ENCODE measurements around the gene ZNF414.

Gene ZNF414

GRCh38 chr19:8489561-8490394 is 24.2 kb downstream of the ZNF414 start:
- peak; percentile 76 for DNase-seq

DNA sequence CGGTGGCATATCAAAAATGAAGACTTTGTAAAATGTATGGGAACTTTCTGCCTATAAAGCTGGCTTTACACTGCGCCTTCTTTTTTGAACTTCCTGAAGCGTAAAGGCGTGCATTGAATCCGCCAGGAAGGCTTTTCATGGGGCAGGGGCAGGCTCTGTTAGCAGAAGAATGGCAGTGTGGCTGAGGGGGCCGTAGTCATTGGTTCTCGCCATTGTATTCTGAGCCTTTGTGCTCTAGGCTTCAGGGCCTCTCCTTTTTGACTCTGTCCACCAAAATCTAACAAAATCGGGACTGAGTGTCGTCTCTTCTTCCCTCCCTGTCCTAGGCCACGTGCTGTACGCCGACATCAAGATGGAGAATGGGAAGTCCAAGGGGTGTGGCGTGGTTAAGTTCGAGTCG is 25.6 kb downstream of the ZNF414 start:
- no peak for DNase-seq

DNA sequence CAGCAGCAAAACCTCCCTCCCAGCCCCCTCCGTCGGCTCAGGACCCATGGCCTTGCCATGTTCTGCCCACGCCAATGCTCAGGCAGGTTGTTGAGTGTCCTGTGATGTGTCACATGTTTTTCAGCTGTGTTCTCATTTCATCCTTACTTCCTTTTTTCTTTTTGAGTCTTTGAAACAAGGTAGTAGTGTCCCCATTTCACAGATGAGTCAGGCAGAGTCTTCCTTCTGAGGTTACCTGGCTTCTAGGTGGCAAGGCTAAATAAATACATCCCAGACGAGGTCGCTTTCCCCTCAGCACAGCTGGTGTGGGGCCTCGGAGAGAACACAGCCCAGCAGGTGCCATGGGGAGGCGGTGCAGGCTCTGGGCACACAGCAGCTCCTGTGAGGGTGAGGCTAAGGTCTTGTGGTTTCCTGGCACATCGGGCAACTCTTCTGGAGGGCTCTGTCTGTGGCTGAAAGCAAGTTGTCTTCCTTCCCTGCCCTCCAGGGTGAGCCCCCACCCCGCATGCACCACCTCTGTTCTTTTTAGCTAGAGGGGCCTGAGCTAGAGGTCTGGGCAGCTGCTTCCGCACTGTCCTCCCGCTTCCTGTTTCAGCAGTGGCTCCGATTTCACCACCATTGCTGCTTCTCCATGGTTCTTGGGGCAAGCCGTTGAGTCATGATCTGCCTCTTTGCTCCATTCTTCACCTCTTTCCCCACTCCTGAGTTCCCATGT is 26.7 kb downstream of the ZNF414 start:
- DNase-seq, result no peak

DNA sequence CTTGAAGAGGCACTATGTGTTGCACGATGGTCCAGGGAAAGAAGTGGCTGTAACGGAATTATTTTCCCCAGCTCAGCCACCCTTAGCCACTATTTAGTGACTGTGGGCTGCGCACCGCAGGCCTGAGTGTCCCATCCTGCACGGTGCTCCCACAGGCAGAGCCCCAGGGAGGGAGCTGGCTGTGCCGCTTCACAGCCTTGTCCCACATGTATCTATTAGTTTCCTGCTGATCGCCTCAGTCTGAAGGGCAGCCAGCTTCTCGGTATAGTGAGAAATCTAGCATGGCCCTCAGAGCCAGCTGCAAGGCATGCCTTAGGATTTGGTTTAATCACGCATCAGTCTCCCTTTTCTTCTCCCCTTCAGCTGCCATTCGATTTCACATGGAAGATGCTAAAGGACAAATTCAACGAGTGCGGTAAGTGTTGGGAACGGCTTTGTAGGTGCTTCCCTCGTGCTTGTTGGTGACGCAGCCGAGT is 27.3 kb downstream of the ZNF414 start:
- no peak for DNase-seq

GRCh38 chr19:8485561-8486371 is 28.2 kb downstream of the ZNF414 start:
- no peak for DNase-seq

- no peak for DNase-seq
These were observed 29.6 kb downstream of the ZNF414 start for GRCh38 chr19:8484331-8484894.

- DNase-seq, result no peak
These were observed 30.8 kb downstream of the ZNF414 start for GRCh38 chr19:8483165-8483564.

GRCh38 chr19:8482696-8483095 is 31.3 kb downstream of the ZNF414 start:
- no peak for DNase-seq

- DNase-seq, result no peak
These were observed 32.4 kb downstream of the ZNF414 start for GRCh38 chr19:8481616-8482015.

DNA sequence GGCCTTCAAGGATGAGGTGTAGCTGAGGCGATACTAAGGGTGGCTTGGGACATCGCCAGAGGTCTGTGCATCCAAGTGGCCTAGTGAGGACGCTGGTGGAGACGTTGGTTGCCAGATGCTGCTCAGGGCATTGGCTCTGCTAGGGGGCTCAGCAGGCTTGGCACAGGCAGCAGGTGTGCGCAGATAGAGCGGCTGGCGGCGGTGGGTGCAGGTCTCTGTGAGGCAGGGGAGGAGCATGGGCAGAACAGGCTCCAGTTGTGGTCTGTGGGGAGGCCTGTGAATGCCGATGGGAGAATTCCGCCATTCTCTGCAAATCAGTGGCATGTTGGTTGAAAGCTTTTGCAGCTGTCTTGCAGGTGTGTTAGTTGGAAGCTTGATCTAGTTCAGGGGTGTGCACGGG is 32.8 kb downstream of the ZNF414 start:
- no peak for DNase-seq

GRCh38 chr19:8478598-8478997 is 35.4 kb downstream of the ZNF414 start:
- DNase-seq, result no peak

DNA sequence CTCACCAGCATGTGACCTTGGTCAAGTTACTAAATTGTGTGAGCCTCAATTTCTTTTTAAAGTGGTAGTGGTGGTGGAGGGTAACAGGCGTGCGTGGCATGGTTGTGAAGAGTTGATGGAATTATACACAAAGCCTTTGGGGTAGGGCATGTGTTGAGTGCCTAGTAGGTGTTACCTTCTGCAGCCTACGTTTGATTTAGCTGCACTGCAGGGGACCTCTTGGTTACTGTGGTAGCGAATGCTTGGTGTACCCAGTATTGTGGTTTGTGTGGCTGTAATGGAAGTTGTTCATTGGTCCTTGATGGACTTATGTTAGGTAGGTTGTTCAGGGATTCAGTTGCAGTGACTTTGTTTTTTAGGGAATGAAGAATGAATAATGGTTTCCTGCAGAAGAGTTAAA is 36.1 kb downstream of the ZNF414 start:
- no peak for DNase-seq

DNA sequence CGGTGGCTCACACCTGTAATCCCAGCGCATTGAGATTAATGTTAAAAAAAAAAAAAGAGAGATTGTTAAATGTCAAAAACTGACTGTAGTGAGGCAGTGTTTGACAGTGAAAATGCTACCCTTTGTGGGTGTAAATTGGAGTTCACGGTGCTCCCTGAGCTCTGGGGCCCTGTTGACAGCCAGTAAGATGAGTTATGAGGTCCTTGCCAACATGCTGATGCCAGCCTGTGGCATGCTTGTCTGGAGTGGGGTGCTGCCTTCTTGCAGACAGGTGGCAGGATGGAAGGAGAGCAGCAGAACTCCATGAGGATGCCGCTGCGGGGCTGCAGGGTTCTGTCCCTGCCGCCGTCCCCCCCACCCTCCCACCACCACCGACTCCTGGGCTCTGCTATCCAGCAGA is 37.4 kb downstream of the ZNF414 start:
- DNase-seq, result no peak

DNA sequence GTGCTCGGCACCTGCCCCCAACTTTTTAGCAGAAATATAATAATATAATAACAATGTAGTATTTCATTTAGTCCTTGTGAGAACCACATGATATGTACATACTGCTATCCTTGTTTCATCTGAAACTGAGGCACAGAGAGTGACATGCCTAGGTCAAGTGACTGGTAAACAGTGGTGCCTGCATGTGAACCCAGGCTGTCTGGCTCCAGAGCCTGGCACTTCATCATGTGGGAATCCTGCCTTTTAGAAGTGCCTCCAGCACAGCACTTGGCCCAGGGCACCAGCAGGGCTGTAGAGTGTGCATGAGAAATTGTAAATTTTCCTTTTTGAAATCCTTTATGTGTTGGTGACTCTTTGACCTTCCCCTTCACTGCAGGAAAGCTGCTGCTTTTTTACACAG is 39.0 kb downstream of the ZNF414 start:
- DNase-seq, result no peak

DNA sequence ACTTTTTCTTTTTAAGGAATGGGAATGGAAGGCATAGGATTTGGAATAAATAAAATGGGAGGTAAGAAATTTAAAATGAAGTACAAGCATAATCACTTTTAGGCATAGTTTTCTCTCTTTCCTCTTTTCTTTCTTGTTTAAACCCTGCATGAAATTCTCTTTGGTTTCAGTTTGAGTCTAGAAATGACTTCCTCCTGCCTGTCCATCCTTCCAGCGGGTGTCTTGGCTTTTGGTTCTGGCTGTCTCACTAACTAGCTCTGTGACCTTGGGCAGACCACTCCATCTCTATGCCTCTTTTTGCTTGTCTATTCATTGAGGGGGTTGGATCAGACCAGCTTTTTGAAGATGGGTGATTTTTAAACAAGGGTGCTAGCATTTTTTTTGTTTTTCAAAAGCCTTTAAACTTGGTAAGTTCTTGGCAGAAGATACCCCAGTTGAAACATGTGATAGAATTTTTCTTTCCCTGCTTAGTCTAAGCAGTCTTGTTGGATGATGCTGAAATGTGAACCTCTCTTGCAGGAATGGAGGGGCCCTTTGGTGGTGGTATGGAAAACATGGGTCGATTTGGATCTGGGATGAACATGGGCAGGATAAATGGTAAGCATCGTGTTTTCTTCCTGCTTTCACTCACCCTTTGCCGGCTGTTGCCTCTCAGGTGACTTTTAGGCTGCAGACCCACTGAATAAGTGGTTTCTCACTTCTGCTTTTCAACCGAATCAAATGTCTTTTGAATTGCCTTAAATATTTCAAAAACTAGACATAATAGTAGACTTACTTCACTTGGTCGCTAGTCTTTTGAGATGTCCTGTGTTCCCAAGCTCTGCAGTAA is 40.1 kb downstream of the ZNF414 start:
- DNase-seq, result no peak

DNA sequence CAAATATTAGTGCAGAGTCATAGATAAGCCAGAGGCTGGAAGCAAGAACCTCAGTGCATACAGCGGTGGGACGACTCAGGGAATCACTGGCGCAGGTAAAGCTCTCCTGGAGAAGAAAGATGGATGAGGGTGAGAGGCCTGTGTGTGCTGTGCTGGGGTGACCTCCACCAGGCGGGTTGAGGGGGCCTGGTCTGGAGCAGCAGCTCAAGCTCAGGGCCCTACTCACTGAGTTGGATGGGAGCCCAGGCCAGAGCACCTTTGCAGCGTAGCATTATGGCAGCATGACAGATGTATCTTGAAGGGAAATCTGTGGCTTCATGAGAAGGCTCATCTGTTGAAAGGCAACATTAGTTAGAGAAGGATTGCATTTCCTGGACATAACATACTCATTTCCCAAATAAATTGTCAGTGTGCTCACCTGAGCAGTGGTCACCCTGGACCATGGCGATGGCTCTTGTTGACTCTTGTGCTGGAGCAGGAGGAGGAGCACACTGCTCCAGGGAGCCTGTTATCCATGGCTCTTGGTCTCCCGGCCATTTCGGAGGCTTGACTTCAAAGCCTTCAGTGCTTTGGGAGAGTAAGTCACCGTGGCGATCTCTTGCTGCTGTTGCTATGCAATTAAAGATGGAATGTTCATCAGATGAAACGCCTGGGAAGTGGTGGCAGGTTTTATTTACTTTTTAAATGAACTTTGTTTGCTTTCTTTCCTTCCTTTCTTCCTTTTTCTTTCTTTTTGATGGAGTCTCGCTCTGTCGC is 44.2 kb downstream of the ZNF414 start:
- peak; percentile 8 for DNase-seq

DNA sequence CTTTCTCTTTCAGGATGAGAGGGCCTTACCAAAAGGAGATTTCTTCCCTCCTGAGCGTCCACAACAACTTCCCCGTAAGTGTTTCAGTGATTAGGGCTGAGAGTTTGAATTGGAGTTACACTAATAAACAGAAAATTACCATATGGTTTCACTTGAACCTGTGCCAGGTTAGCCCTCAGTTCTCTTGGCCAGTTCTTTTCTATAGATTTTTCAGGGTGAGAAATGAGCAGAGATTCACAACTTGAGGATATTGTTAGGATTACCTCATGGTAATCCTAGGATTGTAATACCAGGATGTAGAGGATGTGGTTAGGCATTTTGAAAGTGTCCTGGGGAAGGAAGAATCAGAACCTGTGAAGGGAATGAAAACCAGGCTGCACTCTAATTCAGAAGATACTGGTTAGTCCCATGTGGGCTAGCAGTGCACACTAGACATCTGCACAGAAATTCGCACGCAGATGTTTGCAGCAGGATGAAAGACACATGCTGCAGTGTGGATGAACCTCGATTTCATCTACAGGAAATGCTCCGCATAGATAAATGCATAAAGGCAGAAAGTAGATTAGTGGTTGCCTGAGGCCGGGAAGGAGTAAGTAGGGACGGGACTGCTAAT is 45.1 kb downstream of the ZNF414 start:
- DNase-seq, result no peak

DNA sequence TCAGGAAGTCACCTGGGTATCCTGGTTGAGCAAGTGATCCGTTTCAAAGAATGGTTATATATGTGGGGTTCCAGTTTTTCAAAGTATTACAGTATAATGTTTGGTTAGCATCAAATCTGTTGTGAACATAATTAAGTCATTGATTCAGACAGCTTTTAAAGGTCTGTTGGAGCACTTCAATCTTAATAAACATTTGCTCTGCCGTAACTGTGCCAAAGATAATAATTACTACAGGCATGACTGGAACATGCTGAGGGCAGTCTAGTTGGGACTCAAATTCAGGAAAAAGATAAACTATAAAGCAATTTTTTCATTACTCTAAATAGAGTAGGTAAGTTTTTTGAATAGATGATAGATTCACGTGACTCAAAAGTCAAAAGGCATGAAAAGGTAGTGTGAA is 45.8 kb downstream of the ZNF414 start:
- DNase-seq, result no peak

GRCh38 chr19:8466018-8466417 is 47.9 kb downstream of the ZNF414 start:
- no peak for DNase-seq

DNA sequence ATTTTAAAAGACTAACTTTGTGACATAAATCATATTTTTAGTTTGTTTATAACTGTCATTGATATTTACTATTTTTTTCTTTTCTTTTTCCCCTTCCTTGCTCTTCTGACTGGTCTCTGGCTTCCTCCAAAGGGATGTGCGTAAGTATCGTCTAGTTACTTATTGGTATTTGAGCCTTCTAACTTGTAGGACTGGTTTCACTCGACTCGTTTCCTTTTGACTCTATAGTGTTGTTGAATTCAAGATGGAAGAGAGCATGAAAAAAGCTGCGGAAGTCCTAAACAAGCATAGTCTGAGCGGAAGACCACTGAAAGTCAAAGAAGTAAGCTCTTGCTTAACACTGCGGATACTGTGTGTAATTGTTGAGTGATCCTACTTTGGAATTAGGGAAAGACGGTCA is 50.6 kb downstream of the ZNF414 start:
- DNase-seq, result no peak

- no peak for DNase-seq
These were observed 51.4 kb downstream of the ZNF414 start for GRCh38 chr19:8462571-8462970.

All from NCI-H1105 treated with DMSO at 0.1 percent for 48 hours (cell line).